Endodermal cell (in vitro differentiated cells): ENCODE data around the gene CALML5. TPM values are rescaled to one million over a fixed set of nuclear protein-coding genes. Genes with fewer than 3 reads are reported as not detected.
"Not testable (repeated sequence)": the region's sequence is repeated elsewhere in the genome, so short reads cannot be mapped to it uniquely, and the experiment has no call there.

Experiments
- DNase-seq: peaks from one replicate; pipeline ENCODE4 v3.0.0-alpha.2; 2017
- H3K27ac ChIP-seq: 2 replicates; pipeline ENCODE4 v1.5.1; 2013; ENCODE audit warnings: mild to moderate bottlenecking, low read depth, low read length, moderate library complexity
- H3K27me3 ChIP-seq: 2 replicates; pipeline ENCODE4 v1.6.1; 2013; ENCODE audit warnings: mild to moderate bottlenecking, low read length, moderate library complexity; ENCODE audit not compliant: insufficient read depth, control insufficient read depth, poor library complexity, severe bottlenecking
- H3K36me3 ChIP-seq: 2 replicates; pipeline ENCODE4 v1.7.0; 2013; ENCODE audit warnings: mild to moderate bottlenecking, low read length, moderate library complexity; ENCODE audit not compliant: control insufficient read depth, insufficient read depth
- H3K4me1 ChIP-seq: one replicate; pipeline ENCODE4 v1.7.0; 2013; ENCODE audit warnings: low read length; ENCODE audit not compliant: control insufficient read depth, insufficient read depth
- H3K4me3 ChIP-seq: 2 replicates; pipeline ENCODE4 v1.5.1; 2013; ENCODE audit warnings: mild to moderate bottlenecking, low read length, moderate library complexity
- H3K9ac ChIP-seq: 2 replicates; pipeline ENCODE4 v1.6.1; 2013; ENCODE audit warnings: mild to moderate bottlenecking, low read length, moderate library complexity; ENCODE audit not compliant: poor library complexity, severe bottlenecking; ENCODE audit errors: extremely low read depth
- H3K9me3 ChIP-seq: 2 replicates; pipeline ENCODE4 v1.6.1; 2013; ENCODE audit warnings: mild to moderate bottlenecking, low read length, moderate library complexity; ENCODE audit not compliant: control insufficient read depth
- H3K27ac Mint-ChIP-seq: 2 replicates; pipeline ENCODE4 v1.8.0; 2020; ENCODE audit warnings: mixed read lengths
- H3K27me3 Mint-ChIP-seq: 2 replicates; pipeline ENCODE4 v1.8.0; 2021; ENCODE audit warnings: mild to moderate bottlenecking, mixed read lengths; ENCODE audit not compliant: insufficient read depth
- H3K36me3 Mint-ChIP-seq: 2 replicates; pipeline ENCODE4 v1.8.0; 2020; ENCODE audit warnings: low read depth, mixed read lengths
- H3K4me1 Mint-ChIP-seq: 2 replicates; pipeline ENCODE4 v1.8.0; 2020; ENCODE audit warnings: mixed read lengths
- H3K4me3 Mint-ChIP-seq: 2 replicates; pipeline ENCODE4 v1.8.0; 2020; ENCODE audit warnings: mild to moderate bottlenecking, moderate library complexity, mixed read lengths
- H3K9me3 Mint-ChIP-seq: 2 replicates; pipeline ENCODE4 v1.8.0; 2020; ENCODE audit warnings: mild to moderate bottlenecking, mixed read lengths
- WGBS, 2 experiments: methylation state at CpG; one replicate each; pipeline versions ENCODE4 v1.1.5 to v1.1.7; 2013; ENCODE audit warnings: missing lambda C conversion rate in 2 of 2, mixed read lengths in 1 of 2; ENCODE audit not compliant: insufficient coverage in 1 of 2, insufficient read length in 1 of 2; 5-methylcytosine and 5-hydroxymethylcytosine counted together
- total RNA-seq, 2 donors: library from RNA; stranded (reverse); fragmentation: NEBNext Ultra II Directional in 1 of 2; extraction: Animal tissue kit (Norgen Biotek cat#: 25700) in 1 of 2; gene quantifications; 2 replicates in 1 of 2; 3 replicates in 1 of 2; pipeline ENCODE4 v1.2.1, GENCODE V29; 2021
- TF ChIP-seq, protein P1 (sequence below): fragments of 200-600 bp; sonication (generic); conservative IDR thresholded peaks from 2 replicates; pipeline ENCODE4 v1.5.0; 2021; ENCODE audit warnings: antibody characterized with exemption, mild to moderate bottlenecking

The CALML5 gene
- total RNA-seq, 2 donors from 2014 or later, result not detected

DNA sequence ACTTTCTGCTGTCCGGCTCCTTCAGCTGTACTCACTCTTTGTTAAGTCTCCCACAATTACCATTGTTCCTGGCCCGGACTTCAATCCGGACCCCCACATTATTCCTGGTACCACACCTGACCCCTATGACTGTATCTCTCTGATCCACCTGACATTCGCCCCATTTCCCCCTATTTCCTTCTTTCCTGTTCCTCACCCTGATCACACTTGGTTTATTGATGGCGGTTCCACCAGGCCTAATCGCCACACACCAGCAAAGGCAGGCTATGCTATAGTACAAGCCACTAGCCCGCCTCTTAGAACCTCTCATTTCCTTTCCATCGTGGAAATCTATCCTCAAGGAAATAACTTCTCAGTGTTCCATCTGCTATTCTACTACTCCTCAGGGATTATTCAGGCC, 24.3 kb downstream of the CALML5 start:
- not testable (repeated sequence) for H3K4me3 Mint-ChIP-seq, H3K36me3 ChIP-seq, H3K4me3 ChIP-seq, H3K27ac ChIP-seq, H3K9ac ChIP-seq, H3K27ac Mint-ChIP-seq, H3K27me3 ChIP-seq, H3K27me3 Mint-ChIP-seq
- Histone ChIP-seq H3K4me1 (peaks cover 13% of the 10 kb centered on the region), H3K9me3 (peaks cover 12% of the 10 kb centered on the region)
- Mint-ChIP-seq H3K36me3 (peaks cover 13% of the 10 kb centered on the region), H3K9me3 (peaks cover 31% of the 10 kb centered on the region), H3K4me1 (peaks cover 23% of the 10 kb centered on the region)
- DNase-seq, result peak; percentile 8
- 89 to 91% methylated on average over 3 to 4 of the region's 8 CpGs for WGBS, 2 experiments

DNA sequence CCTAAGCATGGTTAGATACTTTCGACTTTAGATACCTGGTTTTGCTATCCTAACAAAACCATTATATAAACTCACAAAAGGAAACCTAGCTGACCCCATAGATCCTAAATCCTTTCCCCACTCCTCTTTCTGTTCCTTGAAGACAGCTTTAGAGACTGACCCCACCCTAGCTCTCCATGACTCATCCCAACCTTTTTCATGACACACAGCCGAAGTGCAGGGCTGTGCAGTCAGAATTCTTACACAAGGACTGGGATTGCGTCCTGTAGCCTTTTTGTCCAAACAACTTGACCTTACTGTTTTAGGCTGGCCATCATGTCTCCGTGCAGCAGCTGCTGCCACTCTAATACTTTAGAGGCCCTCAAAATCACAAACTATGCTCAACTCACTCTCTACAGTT, 24.7 kb downstream of the CALML5 start:
- H3K4me3 Mint-ChIP-seq, result not testable (repeated sequence)
- 89 to 100% methylated on average over 2 to 4 of the region's 4 CpGs for WGBS, 2 experiments

GRCh38 chr10:5470062-5470751, 29.2 kb downstream of the CALML5 start:
- Mint-ChIP-seq H3K27me3 (peaks cover 7% of the 10 kb centered on the region), H3K27ac (no peak overlapping the region), H3K4me3 (no peak overlapping the region), H3K9me3 (peaks cover 59% of the 10 kb centered on the region), H3K4me1 (peaks cover 39% of the 10 kb centered on the region), H3K36me3 (peaks cover 16% of the 10 kb centered on the region)
- H3K4me1 ChIP-seq, result peaks cover 12% of the 10 kb centered on the region
- no peak overlapping the region for H3K27ac ChIP-seq
- peaks cover 28% of the 10 kb centered on the region for H3K9me3 ChIP-seq
- H3K27me3 ChIP-seq, result no peaks in the 10 kb centered on the region
- no peak for DNase-seq
- no peaks in the 10 kb centered on the region for H3K36me3 ChIP-seq
- TF ChIP-seq, protein P1, sequence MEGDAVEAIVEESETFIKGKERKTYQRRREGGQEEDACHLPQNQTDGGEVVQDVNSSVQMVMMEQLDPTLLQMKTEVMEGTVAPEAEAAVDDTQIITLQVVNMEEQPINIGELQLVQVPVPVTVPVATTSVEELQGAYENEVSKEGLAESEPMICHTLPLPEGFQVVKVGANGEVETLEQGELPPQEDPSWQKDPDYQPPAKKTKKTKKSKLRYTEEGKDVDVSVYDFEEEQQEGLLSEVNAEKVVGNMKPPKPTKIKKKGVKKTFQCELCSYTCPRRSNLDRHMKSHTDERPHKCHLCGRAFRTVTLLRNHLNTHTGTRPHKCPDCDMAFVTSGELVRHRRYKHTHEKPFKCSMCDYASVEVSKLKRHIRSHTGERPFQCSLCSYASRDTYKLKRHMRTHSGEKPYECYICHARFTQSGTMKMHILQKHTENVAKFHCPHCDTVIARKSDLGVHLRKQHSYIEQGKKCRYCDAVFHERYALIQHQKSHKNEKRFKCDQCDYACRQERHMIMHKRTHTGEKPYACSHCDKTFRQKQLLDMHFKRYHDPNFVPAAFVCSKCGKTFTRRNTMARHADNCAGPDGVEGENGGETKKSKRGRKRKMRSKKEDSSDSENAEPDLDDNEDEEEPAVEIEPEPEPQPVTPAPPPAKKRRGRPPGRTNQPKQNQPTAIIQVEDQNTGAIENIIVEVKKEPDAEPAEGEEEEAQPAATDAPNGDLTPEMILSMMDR, result no peak
- no peak overlapping the region for H3K4me3 ChIP-seq
- no peak overlapping the region for H3K9ac ChIP-seq
- 96 to 98% methylated on average over 11 to 15 of the region's 15 CpGs for WGBS, 2 experiments

More for the DNA sequence above, 24.7 kb downstream of the CALML5 start:
- Mint-ChIP-seq H3K9me3 (peaks cover 35% of the 10 kb centered on the region), H3K36me3 (peaks cover 14% of the 10 kb centered on the region), H3K4me1 (peaks cover 23% of the 10 kb centered on the region)
- H3K27me3 ChIP-seq, H3K9ac ChIP-seq, H3K27me3 Mint-ChIP-seq, H3K36me3 ChIP-seq, H3K27ac Mint-ChIP-seq, H3K27ac ChIP-seq, H3K4me3 ChIP-seq: not testable (repeated sequence)
- peak; percentile 6 for DNase-seq
- H3K4me1 ChIP-seq, result peaks cover 13% of the 10 kb centered on the region
- peaks cover 14% of the 10 kb centered on the region for H3K9me3 ChIP-seq

- no peak for DNase-seq
- H3K9ac ChIP-seq, result no peak overlapping the region
- peaks cover 12% of the 10 kb centered on the region for H3K4me1 ChIP-seq
- Mint-ChIP-seq H3K27me3 (peaks cover 7% of the 10 kb centered on the region), H3K9me3 (peaks cover 59% of the 10 kb centered on the region), H3K36me3 (peaks cover 16% of the 10 kb centered on the region), H3K4me1 (peaks cover 39% of the 10 kb centered on the region), H3K27ac (peak overlapping the region; percentile 44), H3K4me3 (no peak overlapping the region)
- H3K27ac ChIP-seq, result no peak overlapping the region
- H3K9me3 ChIP-seq, result peaks cover 28% of the 10 kb centered on the region
- no peaks in the 10 kb centered on the region for H3K27me3 ChIP-seq
- TF ChIP-seq, protein P1, result no peak
- WGBS, 2 experiments, result 81 to 97% methylated on average over 8 to 15 of the region's 15 CpGs
- no peaks in the 10 kb centered on the region for H3K36me3 ChIP-seq
- H3K4me3 ChIP-seq, result no peak overlapping the region
Measured at GRCh38 chr10:5469353-5470061, 29.9 kb downstream of the CALML5 start.
